HG02588 (cell line): ENCODE results near the gene NEK10.

Source experiments
- ATAC-seq: cut with Tn5 transposase; IDR thresholded peaks from one replicate; pipeline ENCODE4 v1.9.1; 2021; ENCODE audit warnings: mild to moderate bottlenecking, moderate library complexity; ENCODE audit not compliant: unreplicated experiment

Gene NEK10

GRCh38 chr3:27254896-27255295 lies 114.3 kb downstream of the NEK10 start:
- ATAC-seq, result no peak

DNA sequence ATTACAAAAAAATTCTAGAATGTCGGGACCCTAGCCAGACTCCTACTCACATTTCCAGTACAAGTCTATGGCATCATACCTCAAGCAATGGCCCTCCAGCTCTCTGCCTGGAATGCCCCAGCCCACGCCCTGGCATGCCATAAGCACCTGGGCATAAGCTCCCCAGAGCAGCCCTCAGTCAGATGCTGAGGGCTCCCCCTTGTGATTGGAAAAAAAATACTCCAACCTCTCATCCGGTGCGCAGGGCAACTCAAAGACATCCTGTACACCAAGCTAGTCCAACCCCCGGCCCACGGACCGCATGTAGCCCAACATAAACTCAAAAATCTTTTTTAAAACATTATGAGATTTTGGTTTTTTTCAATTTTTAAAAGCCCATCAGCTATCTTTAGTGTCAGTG lies 115.4 kb downstream of the NEK10 start:
- ATAC-seq, result peak; percentile 88

DNA sequence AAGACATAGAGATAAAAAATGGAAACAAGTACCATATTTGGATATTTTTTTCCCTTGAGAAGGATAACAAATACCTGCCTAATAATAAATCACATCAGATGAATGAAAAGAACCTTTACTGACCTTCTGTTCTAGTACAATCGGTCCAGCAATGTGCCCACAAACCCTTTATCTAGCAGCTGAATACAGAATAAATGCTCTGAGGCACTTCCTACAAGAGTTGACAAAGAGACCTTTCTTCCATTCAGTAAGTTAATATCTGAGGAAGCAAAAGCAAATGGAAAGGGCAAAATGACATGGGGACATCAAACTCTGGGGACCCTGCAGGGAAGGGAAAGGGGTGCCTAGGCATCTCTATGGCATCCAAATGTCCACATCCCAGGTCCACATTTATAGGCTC lies 115.8 kb downstream of the NEK10 start:
- ATAC-seq, result no peak

DNA sequence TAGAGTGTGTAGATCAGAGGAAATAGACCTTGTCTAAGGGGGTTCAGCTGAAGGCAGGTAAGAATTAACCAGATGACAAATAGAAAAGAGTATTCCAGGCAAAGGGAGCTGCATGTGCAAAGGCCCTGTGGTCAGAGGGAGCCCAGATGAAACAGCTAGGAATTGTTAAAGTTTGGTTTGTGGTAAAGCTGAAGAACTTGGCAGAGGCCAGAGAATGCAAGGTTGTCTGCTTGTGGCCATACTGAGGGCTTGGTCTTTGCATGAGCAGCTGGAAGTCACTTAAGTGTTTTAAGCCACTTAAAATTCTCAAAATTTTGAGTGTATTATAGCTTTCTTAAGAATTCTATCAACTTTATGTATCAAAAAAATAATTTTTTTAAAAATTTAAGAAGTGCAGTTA lies 116.5 kb downstream of the NEK10 start:
- no peak for ATAC-seq

DNA sequence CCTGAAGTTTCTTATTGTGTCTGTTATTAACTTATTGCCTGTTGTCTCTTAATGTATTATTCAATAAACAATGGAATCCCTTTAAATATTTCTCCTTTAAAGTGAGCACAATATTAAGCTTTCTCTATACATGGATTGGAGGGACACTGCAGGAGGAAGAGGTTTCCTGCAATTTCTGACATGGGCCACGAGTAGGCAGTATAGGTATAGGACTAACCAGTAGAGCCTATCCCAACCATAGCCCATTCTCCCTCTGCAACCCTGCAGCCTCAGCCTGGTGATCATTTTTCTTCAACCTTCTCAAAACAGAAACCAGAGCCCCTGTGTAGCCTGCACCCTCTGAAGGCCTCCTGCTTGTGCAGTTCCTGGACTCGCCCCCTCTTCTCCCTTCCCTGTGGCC lies 124.8 kb downstream of the NEK10 start:
- no peak for ATAC-seq

- ATAC-seq, result no peak
Measured at GRCh38 chr3:27239951-27240350, 129.2 kb downstream of the NEK10 start.

DNA sequence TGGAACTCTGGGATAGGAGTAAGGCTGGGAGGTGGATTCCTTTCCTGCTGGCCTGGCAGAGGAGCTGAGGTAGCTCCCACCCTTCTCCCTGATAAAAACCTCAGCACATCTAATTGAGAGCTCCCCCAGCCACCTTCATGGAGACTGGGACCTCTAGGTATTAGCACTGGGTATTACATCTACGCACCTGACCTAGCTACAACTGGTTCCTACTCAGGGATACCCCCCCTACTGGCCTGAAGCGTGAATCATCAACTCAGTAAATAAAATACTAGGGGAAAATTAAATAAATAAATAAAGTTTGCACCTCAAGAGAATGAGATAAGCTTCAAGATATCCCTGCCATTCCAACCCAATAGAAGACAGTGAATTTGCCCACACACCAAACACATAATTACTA lies 140.4 kb downstream of the NEK10 start:
- no peak for ATAC-seq

DNA sequence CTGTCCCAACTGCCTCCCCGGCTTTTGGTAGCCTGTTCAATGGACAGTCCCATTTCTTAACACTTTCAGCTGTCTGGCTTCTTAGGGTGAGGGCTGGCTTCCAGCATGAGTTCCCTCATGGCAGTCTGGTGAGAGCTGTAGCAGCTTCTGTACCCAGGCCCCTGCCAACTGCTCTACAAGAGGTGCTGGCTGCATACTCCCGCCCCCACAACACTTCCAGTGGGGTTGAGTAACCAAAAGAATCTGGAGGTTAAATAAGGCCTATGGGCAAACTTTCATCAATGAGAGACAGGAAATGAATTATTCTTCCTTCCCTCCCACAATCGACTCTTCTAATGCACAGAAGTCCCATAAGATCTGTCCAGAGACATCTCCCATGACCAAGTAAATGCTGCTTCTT lies 145.0 kb downstream of the NEK10 start:
- no peak for ATAC-seq

- no peak for ATAC-seq
Measured at GRCh38 chr3:27221264-27221932, 147.8 kb downstream of the NEK10 start.

- no peak for ATAC-seq
Measured at GRCh38 chr3:27220166-27220565, 149.0 kb downstream of the NEK10 start.

DNA sequence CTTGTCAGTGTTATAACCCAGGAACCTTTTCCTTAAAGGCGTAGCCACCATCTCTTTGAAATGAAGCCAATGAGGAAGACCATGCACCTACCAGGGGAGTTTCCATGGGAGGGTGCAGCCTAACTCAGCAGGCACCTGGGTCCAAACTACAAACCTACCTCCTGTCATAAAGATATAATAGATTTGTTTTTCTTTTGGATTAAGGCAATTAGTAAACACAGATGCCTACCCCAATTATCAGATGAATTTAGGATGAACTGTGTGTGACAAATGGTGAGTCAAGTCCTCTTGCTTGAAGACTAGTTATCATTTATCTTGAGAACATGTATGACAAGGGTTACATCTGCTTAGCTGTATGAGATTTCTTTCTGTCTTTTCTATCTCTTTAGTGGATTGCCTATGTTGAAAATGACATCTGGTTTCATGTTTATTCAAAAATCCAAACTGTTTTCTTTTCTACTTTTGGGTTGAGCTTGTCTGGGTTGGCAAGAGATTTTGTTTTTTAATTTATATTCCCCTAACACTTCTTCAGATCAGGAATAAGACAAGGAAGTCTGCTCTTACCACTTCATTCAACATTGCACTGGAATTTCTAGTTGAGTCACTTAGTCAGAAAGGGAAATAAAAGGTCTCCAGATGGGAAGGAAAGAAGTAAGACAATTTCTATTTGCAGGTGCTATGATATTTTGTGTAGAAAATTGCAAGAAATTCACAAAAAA lies 149.9 kb downstream of the NEK10 start:
- ATAC-seq, result no peak

GRCh38 chr3:27216955-27217552 lies 152.1 kb downstream of the NEK10 start:
- ATAC-seq, result no peak

DNA sequence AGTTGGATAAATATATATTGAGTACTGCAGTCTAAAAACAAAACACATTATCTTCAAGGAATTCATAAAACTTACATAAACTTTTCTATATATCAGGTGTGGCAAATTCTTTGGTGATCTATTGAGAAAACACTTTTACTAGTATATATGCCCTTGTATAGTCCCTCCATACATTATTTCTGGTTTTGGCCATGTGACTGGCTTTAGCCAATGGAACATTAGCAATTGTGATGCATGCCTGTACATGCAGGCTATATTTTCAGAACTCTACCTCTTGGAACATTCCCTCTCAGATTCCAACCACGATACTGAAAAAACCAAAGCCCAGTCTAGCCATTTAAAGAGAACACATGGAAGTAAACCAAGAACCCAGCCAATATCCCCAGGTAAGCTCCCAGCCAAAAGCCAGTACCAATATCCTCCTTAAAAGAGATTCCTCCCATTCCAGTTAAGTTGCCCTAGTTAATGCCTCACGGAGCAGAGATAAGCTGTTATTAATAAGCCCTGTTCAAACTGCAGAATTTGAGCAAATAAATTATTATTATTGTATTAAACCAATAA lies 152.8 kb downstream of the NEK10 start:
- ATAC-seq, result no peak

DNA sequence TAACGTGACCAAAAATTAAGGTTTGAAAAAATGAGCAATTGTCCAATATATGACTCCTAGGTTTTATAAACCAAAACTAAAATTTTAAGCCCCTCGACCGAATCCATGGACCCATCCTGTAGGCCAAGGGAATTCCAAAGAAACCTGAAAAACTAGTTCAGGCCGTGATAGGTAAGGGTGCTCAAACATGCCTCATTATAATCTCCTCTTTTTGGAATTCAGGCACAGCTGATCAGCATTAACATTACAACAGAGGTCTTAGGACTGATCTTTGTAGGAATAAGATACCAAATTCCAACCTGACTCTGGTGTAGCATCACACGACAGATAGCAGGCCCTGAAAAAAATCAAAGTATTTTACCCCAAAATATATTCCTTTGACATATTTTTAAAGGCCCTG lies 155.7 kb downstream of the NEK10 start:
- ATAC-seq, result no peak

GRCh38 chr3:27209617-27210264 lies 159.4 kb downstream of the NEK10 start:
- peak; percentile 67 for ATAC-seq

DNA sequence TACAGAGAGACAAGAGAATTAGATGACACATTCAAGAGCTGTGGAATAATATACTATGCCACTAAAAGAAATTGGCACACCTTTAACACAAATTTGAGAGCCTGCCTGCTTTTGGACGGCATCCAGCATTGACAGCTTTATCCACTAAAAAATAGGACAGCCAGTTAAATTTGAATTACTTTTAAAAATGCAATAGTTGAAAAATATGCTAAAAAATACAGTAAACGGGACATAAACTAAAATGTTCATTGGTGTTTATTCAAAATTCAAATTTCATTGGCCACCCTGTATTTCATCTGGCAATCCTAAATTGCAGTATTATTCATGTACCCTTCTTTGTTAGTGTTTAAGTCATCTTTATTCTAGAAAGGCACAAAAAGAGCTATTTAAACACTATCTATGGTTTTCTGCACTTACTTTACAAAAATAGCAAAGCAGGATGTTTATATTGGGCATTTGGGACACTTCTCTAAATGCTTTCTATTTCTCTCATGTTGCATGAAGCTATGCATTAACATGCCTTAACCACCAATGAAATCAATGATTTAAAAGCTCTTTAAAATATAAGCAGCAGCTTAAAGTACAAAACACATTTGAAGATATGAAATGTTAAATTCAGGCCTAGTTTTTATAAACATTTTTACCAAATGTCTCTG lies 160.1 kb downstream of the NEK10 start:
- no peak for ATAC-seq

DNA sequence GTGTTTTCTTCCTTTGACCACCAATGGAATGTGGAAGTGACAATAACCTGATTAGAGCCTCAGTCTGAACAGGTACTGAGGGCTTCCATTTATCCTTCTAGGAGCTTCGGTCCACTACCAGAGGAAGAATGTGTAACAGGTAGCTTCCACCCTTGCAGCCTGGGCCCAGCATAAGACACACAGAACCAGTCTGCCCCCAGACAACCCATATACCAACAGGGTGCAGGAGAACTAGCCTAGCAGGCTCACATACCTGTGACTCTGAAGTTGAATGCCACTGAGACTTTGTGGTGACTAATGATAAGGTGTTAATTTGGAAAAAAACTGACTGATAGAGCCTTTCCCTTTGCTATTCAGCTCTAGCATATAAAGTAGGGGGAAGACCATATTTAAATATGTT lies 166.2 kb downstream of the NEK10 start:
- no peak for ATAC-seq

DNA sequence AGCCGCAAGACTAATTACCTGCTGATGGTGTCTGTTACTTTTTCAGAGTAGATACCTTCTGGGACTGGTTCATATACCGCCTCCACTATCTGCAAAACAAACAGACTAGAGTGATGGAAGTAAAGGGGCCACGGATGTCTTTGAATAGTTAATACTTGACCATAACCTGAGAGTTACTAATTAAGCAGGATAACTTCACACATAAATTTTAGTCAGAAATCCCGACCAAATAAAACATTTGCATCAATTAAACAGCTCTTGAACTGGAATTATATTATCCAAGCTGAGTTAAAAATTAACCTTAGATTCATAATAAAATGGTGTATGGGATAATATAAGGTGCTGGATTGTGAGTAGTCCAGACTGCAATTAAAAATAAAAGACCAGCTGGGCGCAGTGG lies 167.7 kb downstream of the NEK10 start:
- ATAC-seq, result no peak

DNA sequence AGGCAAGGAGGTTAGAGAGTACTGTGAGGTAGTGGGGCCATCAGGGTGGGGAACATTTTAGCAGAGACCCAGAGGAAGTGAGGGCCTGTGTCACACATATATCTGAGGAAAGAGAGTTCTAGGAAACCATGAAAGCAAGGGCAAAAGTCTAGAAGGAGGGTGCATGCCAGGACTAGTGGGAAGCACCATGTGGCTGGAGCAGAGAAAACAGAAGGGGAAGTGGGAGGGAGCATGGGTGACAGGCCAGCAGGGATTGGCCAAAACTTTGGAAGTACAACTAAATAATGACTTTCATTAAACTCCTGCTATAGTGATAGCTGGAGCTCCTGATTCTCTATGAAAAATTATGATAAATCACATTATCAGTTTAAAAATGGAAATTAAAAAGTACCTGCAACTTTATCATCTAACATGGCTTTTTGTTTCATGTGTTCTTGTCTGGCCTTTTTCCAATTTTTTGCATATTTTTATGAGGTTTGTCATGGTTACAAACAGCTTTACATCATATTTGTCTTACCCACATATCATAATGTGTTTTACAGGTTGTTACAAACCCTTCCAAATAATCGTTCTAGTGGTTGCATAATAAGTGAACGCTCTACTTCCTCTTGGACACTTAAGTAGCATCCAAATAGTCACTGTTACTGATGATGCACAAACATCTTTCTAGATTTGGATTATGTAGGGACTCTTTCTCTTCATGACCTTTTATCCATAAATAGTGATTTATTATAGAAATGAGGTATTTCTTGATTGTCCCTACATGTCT lies 168.3 kb downstream of the NEK10 start:
- no peak for ATAC-seq

DNA sequence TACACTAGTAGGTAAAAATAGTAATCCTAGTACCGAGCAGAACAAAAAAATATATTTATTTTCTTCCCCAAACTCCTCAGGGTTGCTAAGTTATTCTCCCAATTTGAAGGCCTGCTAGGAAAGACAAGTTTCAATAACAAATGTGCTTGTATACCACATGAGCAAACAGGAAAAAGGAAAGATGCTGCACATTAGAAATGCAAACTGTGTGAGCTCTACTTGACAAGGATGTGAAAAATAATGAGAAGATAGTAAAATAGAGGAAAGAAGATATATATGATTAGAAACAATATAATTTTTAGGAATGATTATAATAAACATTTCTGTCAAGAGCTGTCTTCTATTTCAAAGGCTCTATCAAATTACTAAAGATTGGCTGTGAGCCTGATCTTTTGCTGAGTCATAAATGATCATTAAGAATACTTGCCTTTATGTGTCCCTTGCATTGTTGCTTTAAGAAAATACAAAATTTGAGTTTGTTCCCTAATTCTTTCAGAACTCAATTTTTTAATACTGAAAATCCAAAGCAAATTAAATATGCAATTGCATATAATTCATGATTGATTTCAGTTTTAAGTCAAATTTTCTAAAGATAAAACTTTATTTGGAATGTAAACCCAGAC lies 174.2 kb downstream of the NEK10 start:
- no peak for ATAC-seq
